Chondrocyte (in vitro differentiated cells): Measurements from ENCODE around the gene TNFRSF9. TPM values are rescaled to one million over a fixed set of nuclear protein-coding genes. Genes with fewer than 3 reads are reported as not detected.
A peak's percentile ranks its signal among the peaks of the same experiment; 100 is the strongest.

Experiments used
- DNase-seq: peaks from one replicate; pipeline ENCODE4 v3.0.0; 2021; ENCODE audit warnings: mixed read lengths, low spot score
- H3K27ac Mint-ChIP-seq: one replicate; pipeline ENCODE4 v1.8.0; 2021; ENCODE audit warnings: mild to moderate bottlenecking, moderate library complexity, mixed read lengths; ENCODE audit not compliant: unreplicated experiment
- H3K27me3 Mint-ChIP-seq: 2 replicates; pipeline ENCODE4 v1.8.0; 2021; ENCODE audit warnings: low read depth, mixed read lengths
- H3K36me3 Mint-ChIP-seq: 2 replicates; pipeline ENCODE4 v1.8.0; 2021; ENCODE audit warnings: low read depth, mixed read lengths
- H3K4me1 Mint-ChIP-seq: 2 replicates; pipeline ENCODE4 v1.8.0; 2021; ENCODE audit warnings: low read depth, mild to moderate bottlenecking, mixed read lengths
- H3K4me3 Mint-ChIP-seq: one replicate; pipeline ENCODE4 v1.8.0; 2021; ENCODE audit warnings: mild to moderate bottlenecking, moderate library complexity, mixed read lengths; ENCODE audit not compliant: unreplicated experiment
- H3K9me3 Mint-ChIP-seq: 2 replicates; pipeline ENCODE4 v1.8.0; 2021; ENCODE audit warnings: low read depth, mixed read lengths
- CTCF ChIP-seq: fragments of 200-600 bp; sonication (generic); IDR thresholded peaks from 2 replicates; pipeline ENCODE4 v1.5.0; 2021; ENCODE audit warnings: antibody characterized with exemption, mild to moderate bottlenecking, moderate library complexity
- total RNA-seq: library from RNA; stranded (reverse); gene quantifications from 3 replicates; pipeline ENCODE4 v1.2.1, GENCODE V29; 2021

TNFRSF9 gene
- total RNA-seq, 1 donor from 2014 or later: 0.07 TPM

- DNase-seq: no peak
- H3K27ac Mint-ChIP-seq: no peak overlapping the region
- no peak for TF ChIP-seq CTCF
- no peaks in the 10 kb centered on the region for H3K9me3 Mint-ChIP-seq
- no peaks in the 10 kb centered on the region for H3K36me3 Mint-ChIP-seq
- peaks cover 19% of the 10 kb centered on the region for H3K27me3 Mint-ChIP-seq
- H3K4me1 Mint-ChIP-seq: peaks cover 8% of the 10 kb centered on the region
- no peak overlapping the region for H3K4me3 Mint-ChIP-seq
Observed at GRCh38 chr1:7916501-7916830, 24.2 kb downstream of the TNFRSF9 start.

- no peak for DNase-seq
- no peaks in the 10 kb centered on the region for H3K36me3 Mint-ChIP-seq
- H3K27me3 Mint-ChIP-seq: peaks cover 19% of the 10 kb centered on the region
- H3K9me3 Mint-ChIP-seq: no peaks in the 10 kb centered on the region
- H3K4me3 Mint-ChIP-seq: no peak overlapping the region
- TF ChIP-seq CTCF: no peak
- H3K27ac Mint-ChIP-seq: no peak overlapping the region
- H3K4me1 Mint-ChIP-seq: peaks cover 8% of the 10 kb centered on the region
Observed at GRCh38 chr1:7915826-7916500, 24.7 kb downstream of the TNFRSF9 start.

- peaks cover 19% of the 10 kb centered on the region for H3K27me3 Mint-ChIP-seq
- no peaks in the 10 kb centered on the region for H3K4me1 Mint-ChIP-seq
- H3K36me3 Mint-ChIP-seq: no peaks in the 10 kb centered on the region
- H3K27ac Mint-ChIP-seq: peak overlapping the region; percentile 36
- no peak overlapping the region for H3K4me3 Mint-ChIP-seq
- no peak for DNase-seq
- no peak for TF ChIP-seq CTCF
- no peaks in the 10 kb centered on the region for H3K9me3 Mint-ChIP-seq
Observed at GRCh38 chr1:7912743-7913557, 27.7 kb downstream of the TNFRSF9 start.

- no peak overlapping the region for H3K4me3 Mint-ChIP-seq
- TF ChIP-seq CTCF: no peak
- no peaks in the 10 kb centered on the region for H3K9me3 Mint-ChIP-seq
- H3K27ac Mint-ChIP-seq: no peak overlapping the region
- peaks cover 16% of the 10 kb centered on the region for H3K27me3 Mint-ChIP-seq
- no peaks in the 10 kb centered on the region for H3K4me1 Mint-ChIP-seq
- H3K36me3 Mint-ChIP-seq: no peaks in the 10 kb centered on the region
- no peak for DNase-seq
Observed at GRCh38 chr1:7912145-7912544, 28.5 kb downstream of the TNFRSF9 start.

GRCh38 chr1:7905262-7905661 lies 35.4 kb downstream of the TNFRSF9 start:
- peaks cover 3% of the 10 kb centered on the region for H3K9me3 Mint-ChIP-seq
- DNase-seq: no peak
- no peak overlapping the region for H3K27ac Mint-ChIP-seq
- H3K27me3 Mint-ChIP-seq: no peaks in the 10 kb centered on the region
- H3K36me3 Mint-ChIP-seq: no peaks in the 10 kb centered on the region
- peaks cover 4% of the 10 kb centered on the region for H3K4me1 Mint-ChIP-seq
- no peak for TF ChIP-seq CTCF
- no peak overlapping the region for H3K4me3 Mint-ChIP-seq
